ENCODE results near the gene CATSPERZ.

- TF ChIP-seq POLR2A (IDR thresholded peaks at IDR 0.05; ENCODE audit: low read length) (no peak), GATA1 (IDR thresholded peaks at IDR 0.05; ENCODE audit: low read depth, low read length) (no peak)
Observed at GRCh38 chr11:64275841-64276240, 24.3 kb upstream of the CATSPERZ start.
